Natural killer cell treated with Interleukin-12 subunit alpha and Interleukin-12 subunit beta and Interleukin-15 and Interleukin-18, amount 100 ng/mL, for 72 hours (primary cell): Measurements from ENCODE around the gene TMEM145. TPM values are rescaled to one million over a fixed set of nuclear protein-coding genes. Genes with fewer than 3 reads are reported as not detected.
A peak's percentile ranks its signal among the peaks of the same experiment; 100 is the strongest.

ENCODE experiments used
- ATAC-seq, 2 donors: fragments of 150-1000 bp; cut with Tn5 transposase in 1 of 2; sonication (Bioruptor Pico), chemical (Tn5 transposase) in 1 of 2; 2 replicates each; pipeline ENCODE4 v1.10.0; 2021
- DNase-seq: peaks from one replicate; pipeline ENCODE4 v3.0.0; 2022; ENCODE audit warnings: low spot score
- H3K27ac Mint-ChIP-seq, 2 donors: 1 replicate in 1 of 2; 2 replicates in 1 of 2; pipeline ENCODE4 v1.8.0; 2022; ENCODE audit warnings: mixed read lengths in 2 of 2, mild to moderate bottlenecking in 1 of 2, moderate library complexity in 1 of 2
- H3K27me3 Mint-ChIP-seq, 2 donors: 1 replicate in 1 of 2; 2 replicates in 1 of 2; pipeline ENCODE4 v1.8.0; 2022; ENCODE audit warnings: mixed read lengths in 2 of 2
- H3K36me3 Mint-ChIP-seq: one replicate; pipeline ENCODE4 v1.8.0; 2022; ENCODE audit warnings: mixed read lengths
- H3K4me1 Mint-ChIP-seq, 2 donors: 1 replicate in 1 of 2; 2 replicates in 1 of 2; pipeline ENCODE4 v1.8.0; 2022; ENCODE audit warnings: low read depth in 2 of 2, mixed read lengths in 2 of 2, mild to moderate bottlenecking in 1 of 2
- H3K4me3 Mint-ChIP-seq: one replicate; pipeline ENCODE4 v1.8.0; 2022; ENCODE audit warnings: mixed read lengths
- H3K9me3 Mint-ChIP-seq: 2 replicates; pipeline ENCODE4 v1.8.0; 2022; ENCODE audit warnings: mixed read lengths
- total RNA-seq, 2 donors: library from RNA; stranded (reverse); gene quantifications; one replicate each; pipeline ENCODE4 v1.2.3, GENCODE V29; 2022

Gene TMEM145
- total RNA-seq, 2 donors from 2014 or later = 1.4 to 1.6 TPM

DNA sequence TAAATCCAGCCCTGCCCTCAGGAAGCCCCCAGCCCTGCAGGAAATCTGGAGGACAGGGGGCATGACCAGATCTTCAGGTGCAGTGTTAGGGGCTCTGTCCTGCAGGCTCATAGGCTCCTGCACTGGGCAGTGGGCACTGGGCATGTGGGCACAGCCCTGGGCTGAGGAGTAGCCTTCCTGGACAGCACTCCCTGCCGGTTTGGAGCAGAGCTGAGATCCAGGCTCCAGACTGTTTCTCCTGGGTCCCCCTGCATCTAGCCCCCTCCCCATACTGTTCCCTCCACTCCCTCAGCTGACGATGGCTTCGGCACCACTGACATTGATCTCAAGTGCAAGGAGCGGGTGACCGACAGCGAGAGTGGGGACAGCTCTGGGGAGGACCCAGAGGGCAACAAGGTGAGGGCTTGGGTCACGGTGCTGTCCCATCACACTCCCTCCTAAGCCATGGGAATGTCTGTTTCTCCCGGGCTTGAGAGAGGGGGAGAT, 23.5 kb upstream of the TMEM145 start:
- H3K27ac Mint-ChIP-seq = no peak overlapping the region
- ATAC-seq (no peak), DNase-seq (no peak)
- H3K27me3 Mint-ChIP-seq = no peaks in the 10 kb centered on the region
- peaks cover 22 to 24% of the 10 kb centered on the region in 2 donors for H3K4me1 Mint-ChIP-seq
- no peaks in the 10 kb centered on the region for H3K9me3 Mint-ChIP-seq
- no peak overlapping the region for H3K4me3 Mint-ChIP-seq
- H3K36me3 Mint-ChIP-seq = peaks cover 7% of the 10 kb centered on the region

DNA sequence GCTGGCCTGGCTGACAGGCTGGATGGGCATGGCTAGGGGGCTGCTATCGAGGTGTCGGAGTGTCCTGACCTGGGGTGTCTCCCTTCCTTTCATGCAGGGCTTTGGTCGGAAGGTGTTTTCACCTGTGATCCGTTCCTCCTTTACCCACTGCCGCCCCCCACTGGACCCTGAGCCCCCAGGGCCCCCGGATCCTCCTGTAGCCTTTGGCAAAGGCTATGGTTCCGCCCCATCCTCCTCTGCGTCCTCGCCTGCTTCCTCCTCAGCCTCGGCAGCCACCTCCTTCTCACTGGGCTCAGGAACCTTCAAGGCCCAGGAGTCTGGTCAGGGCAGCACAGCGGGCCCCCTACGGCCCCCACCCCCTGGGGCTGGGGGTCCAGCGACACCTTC, 23.0 kb upstream of the TMEM145 start:
- Mint-ChIP-seq H3K9me3 (no peaks in the 10 kb centered on the region), H3K4me3 (no peak overlapping the region), H3K36me3 (peaks cover 7% of the 10 kb centered on the region), H3K27me3 (no peaks in the 10 kb centered on the region), H3K4me1 (peaks cover 17 to 19% of the 10 kb centered on the region in 2 donors), H3K27ac (no peak overlapping the region)
- no peak for ATAC-seq
- no peak for DNase-seq

DNA sequence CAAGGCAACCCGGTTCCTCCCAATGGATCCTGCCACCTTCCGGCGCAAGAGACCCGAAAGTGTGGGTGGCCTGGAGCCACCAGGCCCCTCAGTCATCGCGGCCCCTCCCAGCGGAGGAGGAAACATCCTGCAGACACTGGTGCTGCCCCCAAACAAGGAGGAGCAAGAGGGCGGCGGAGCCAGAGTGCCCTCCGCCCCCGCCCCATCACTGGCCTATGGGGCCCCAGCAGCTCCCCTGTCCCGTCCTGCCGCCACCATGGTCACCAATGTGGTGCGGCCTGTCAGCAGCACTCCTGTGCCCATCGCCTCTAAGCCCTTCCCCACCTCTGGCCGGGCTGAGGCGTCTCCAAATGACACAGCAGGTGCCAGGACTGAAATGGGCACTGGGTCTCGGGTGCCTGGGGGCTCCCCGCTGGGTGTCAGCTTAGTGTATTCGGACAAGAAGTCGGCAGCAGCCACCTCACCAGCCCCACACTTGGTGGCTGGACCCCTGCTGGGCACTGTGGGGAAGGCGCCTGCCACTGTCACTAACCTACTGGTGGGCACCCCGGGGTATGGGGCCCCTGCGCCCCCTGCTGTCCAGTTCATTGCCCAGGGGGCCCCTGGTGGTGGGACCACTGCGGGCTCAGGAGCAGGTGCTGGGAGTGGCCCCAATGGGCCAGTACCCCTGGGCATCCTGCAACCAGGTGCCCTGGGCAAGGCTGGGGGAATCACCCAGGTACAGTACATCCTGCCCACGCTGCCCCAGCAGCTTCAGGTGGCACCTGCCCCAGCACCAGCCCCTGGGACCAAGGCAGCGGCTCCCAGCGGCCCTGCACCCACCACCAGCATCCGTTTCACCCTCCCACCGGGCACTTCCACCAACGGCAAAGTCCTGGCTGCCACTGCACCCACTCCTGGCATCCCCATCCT, 22.3 kb upstream of the TMEM145 start:
- H3K36me3 Mint-ChIP-seq = peaks cover 7% of the 10 kb centered on the region

DNA sequence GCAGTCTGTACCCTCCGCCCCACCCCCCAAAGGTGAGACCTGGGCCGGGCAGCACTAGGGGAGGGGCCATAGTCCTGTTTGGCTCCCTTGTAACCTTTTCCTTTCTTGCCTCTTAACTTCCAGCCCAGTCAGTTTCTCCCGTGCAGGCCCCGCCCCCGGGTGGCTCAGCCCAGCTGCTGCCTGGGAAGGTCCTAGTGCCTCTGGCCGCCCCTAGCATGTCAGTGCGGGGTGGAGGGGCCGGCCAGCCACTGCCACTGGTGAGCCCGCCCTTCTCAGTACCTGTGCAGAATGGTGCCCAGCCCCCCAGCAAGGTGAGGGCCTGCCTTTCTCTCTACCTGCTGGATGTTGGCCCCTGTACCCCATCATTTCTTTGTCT, 21.7 kb upstream of the TMEM145 start:
- ATAC-seq = no peak
- H3K4me1 Mint-ChIP-seq = peaks cover 6 to 9% of the 10 kb centered on the region in 2 donors
- H3K9me3 Mint-ChIP-seq = no peaks in the 10 kb centered on the region
- peaks cover 7% of the 10 kb centered on the region for H3K36me3 Mint-ChIP-seq
- no peak overlapping the region for H3K4me3 Mint-ChIP-seq
- DNase-seq = no peak
- H3K27ac Mint-ChIP-seq = peak overlapping the region; percentile 12 to 40
- no peaks in the 10 kb centered on the region for H3K27me3 Mint-ChIP-seq

More for the DNA sequence above, 22.3 kb upstream of the TMEM145 start:
- Mint-ChIP-seq H3K9me3 (no peaks in the 10 kb centered on the region), H3K27me3 (no peaks in the 10 kb centered on the region), H3K27ac (no peak overlapping the region), H3K4me3 (no peak overlapping the region), H3K4me1 (peaks cover 12 to 14% of the 10 kb centered on the region in 2 donors)
- ATAC-seq (peak; percentile 60 to 62), DNase-seq (no peak)

DNA sequence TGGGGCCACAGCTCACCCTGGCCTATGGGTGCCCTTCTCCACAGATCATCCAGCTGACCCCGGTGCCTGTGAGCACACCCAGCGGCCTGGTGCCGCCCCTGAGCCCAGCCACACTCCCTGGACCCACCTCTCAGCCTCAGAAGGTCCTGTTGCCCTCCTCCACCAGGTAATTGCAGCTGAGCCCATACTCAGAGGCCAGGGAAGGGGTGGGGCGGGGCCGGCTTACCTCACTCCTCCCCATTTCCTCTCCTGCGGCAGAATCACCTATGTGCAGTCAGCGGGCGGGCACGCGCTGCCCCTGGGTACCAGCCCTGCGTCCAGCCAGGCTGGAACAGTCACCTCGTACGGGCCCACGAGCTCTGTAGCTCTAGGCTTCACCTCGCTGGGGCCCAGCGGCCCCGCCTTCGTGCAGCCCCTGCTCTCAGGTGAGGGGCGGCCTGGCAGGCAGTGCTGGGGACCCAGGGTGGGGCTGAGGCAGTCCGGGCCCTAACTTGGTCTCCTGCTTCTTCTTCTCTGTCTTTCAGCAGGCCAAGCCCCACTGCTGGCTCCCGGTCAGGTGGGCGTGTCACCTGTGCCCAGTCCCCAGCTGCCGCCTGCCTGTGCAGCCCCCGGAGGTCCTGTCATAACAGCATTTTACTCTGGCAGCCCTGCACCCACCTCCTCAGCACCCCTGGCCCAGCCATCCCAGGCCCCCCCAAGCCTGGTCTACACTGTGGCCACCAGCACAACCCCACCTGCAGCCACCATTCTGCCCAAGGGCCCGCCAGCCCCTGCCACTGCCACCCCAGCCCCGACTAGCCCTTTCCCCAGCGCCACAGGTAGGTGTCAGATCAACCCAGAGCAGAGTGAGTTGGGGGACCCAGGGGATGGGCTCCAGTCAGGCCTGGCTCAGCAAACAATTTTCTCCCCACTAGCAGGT, 20.8 kb upstream of the TMEM145 start:
- Mint-ChIP-seq H3K9me3 (no peaks in the 10 kb centered on the region), H3K36me3 (peaks cover 7% of the 10 kb centered on the region), H3K4me3 (no peak overlapping the region), H3K4me1 (peaks cover 6 to 13% of the 10 kb centered on the region in 2 donors), H3K27me3 (no peaks in the 10 kb centered on the region), H3K27ac (peak overlapping the region; percentile 12 to 40)
- ATAC-seq (no peak), DNase-seq (no peak)

DNA sequence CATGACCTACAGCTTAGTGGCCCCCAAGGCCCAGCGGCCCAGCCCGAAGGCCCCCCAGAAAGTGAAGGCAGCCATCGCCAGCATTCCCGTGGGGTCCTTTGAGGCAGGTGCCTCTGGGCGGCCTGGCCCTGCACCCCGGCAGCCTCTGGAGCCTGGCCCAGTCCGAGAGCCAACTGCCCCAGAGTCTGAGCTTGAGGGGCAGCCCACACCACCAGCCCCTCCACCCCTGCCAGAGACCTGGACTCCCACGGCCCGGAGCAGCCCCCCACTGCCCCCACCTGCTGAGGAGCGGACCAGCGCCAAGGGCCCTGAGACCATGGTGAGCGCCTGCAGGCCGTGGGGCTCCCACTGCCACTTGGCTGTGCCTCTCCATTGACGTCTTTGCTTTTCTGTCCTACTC, 20.1 kb upstream of the TMEM145 start:
- Mint-ChIP-seq H3K4me3 (no peak overlapping the region), H3K27ac (no peak overlapping the region), H3K9me3 (no peaks in the 10 kb centered on the region), H3K4me1 (peaks cover 6 to 13% of the 10 kb centered on the region in 2 donors), H3K36me3 (peaks cover 7% of the 10 kb centered on the region), H3K27me3 (no peaks in the 10 kb centered on the region)
- ATAC-seq (no peak), DNase-seq (no peak)

DNA sequence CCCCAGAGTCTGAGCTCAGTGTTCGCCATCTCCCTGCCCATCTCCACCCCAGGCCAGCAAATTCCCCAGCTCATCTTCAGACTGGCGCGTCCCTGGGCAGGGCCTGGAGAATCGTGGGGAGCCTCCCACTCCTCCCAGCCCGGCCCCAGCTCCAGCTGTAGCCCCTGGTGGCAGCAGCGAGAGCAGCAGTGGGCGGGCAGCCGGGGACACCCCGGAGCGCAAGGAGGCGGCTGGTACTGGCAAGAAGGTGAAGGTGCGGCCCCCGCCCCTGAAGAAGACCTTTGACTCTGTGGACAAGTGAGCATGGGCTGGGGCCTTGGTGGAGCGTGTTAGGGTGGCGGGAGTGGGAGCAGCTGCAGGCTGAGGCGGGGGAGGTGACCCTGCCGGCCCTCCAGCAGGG, 19.6 kb upstream of the TMEM145 start:
- Mint-ChIP-seq H3K36me3 (peaks cover 7% of the 10 kb centered on the region), H3K4me1 (peaks cover 6 to 13% of the 10 kb centered on the region in 2 donors), H3K27ac (no peak overlapping the region), H3K27me3 (no peaks in the 10 kb centered on the region), H3K9me3 (no peaks in the 10 kb centered on the region), H3K4me3 (no peak overlapping the region)
- DNase-seq (no peak), ATAC-seq (no peak)

DNA sequence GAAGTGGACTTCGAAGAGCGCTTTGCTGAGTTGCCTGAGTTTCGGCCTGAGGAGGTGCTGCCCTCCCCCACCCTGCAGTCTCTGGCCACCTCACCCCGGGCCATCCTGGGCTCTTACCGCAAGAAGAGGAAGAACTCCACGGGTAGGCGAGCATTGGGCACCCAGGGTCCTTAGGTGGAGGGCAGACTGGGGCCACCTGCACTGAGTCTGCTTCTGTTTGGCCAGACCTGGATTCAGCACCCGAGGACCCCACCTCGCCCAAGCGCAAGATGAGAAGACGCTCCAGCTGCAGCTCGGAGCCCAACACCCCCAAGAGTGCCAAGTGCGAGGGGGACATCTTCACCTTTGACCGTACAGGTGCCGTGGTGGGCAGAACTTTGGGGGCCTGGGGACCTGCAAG, 19.2 kb upstream of the TMEM145 start:
- no peaks in the 10 kb centered on the region for H3K9me3 Mint-ChIP-seq
- H3K4me1 Mint-ChIP-seq = peaks cover 6 to 13% of the 10 kb centered on the region in 2 donors
- DNase-seq (no peak), ATAC-seq (no peak)
- peaks cover 7% of the 10 kb centered on the region for H3K36me3 Mint-ChIP-seq
- H3K4me3 Mint-ChIP-seq = no peak overlapping the region
- H3K27me3 Mint-ChIP-seq = no peaks in the 10 kb centered on the region
- H3K27ac Mint-ChIP-seq = no peak overlapping the region

DNA sequence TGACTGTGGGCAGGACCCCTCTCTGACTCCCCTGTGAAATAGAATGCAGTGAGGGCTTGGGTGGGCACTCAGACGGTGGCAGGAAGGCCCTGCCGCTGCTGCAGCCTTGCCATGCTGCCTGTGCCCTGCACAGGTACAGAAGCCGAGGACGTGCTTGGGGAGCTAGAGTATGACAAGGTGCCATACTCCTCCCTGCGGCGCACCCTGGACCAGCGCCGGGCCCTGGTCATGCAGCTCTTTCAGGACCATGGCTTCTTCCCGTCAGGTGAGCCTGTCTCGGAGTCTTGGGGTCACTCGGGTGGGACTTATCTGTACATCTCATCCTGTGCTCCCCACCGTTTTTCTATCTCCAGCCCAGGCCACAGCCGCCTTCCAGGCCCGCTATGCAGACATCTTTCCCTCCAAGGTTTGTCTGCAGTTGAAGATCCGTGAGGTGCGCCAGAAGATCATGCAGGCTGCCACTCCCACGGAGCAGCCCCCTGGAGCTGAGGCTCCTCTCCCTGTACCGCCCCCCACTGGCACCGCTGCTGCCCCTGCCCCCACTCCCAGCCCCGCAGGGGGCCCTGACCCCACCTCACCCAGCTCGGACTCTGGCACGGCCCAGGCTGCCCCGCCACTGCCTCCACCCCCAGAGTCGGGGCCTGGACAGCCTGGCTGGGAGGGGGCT, 18.5 kb upstream of the TMEM145 start:
- Mint-ChIP-seq H3K4me3 (no peak overlapping the region), H3K36me3 (peaks cover 7% of the 10 kb centered on the region), H3K27me3 (no peaks in the 10 kb centered on the region), H3K27ac (no peak overlapping the region), H3K9me3 (no peaks in the 10 kb centered on the region), H3K4me1 (peaks cover 6 to 13% of the 10 kb centered on the region in 2 donors)
- DNase-seq (no peak), ATAC-seq (no peak)

DNA sequence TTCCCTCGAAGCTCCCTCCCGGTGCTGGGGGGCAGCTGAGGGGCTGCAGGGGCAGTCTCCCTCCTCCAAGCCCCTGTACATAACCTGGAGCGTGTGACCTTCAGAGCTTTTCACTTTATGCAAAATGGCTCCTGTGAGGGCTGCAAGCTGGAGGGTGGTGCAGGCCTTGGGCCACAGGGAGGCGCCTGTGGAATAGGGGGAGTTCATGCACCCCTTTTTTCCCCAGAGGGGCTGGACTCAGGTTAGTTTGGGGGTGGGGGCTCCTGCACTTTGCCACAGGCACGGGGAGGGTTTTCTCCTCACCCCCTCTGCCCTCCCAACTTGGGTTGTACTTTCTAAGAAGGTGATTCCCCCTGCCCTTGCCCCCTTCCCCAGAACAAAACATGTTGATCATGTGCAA, 17.8 kb upstream of the TMEM145 start:
- peaks cover 6 to 13% of the 10 kb centered on the region in 2 donors for H3K4me1 Mint-ChIP-seq
- H3K4me3 Mint-ChIP-seq = no peak overlapping the region
- ATAC-seq (no peak), DNase-seq (no peak)
- H3K27ac Mint-ChIP-seq = no peak overlapping the region
- H3K9me3 Mint-ChIP-seq = no peaks in the 10 kb centered on the region
- H3K36me3 Mint-ChIP-seq = peaks cover 7% of the 10 kb centered on the region
- no peaks in the 10 kb centered on the region for H3K27me3 Mint-ChIP-seq

DNA sequence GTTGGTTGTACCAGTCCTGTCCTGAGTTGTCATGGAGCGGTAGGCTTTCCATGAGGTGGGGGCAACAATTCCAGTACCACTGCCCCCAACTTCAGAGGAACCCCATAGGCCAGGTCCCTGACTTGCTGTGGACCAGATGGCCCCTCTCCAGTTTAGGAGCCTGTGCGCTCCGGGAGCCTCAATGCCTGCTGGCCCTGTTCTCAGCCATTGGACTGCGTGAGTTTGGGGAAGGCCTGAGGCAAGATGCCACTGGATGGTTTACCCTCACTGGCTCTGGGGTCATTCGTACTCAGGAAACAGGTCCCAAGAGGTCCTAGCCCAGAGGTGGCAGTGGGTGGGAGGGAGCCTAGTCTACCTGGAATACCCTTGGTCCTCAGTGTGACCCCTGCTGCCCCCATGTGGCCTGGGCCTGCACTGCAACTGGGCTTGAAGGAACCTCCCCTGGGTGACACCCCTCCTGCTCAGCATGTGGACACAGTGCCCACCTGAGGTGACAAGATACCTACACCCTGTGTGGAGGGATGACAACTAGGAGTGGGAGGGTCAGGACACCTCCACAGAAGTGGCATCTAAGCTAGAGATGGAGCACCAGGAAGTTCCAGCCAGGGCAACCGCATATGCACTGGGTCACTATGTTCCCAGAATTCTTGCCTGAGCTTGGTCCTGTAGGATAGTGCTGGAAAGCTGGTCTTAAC, 17.1 kb upstream of the TMEM145 start:
- H3K9me3 Mint-ChIP-seq = no peaks in the 10 kb centered on the region
- DNase-seq (peak; percentile 87), ATAC-seq (peak; percentile 73 to 83)
- H3K27ac Mint-ChIP-seq = no peak overlapping the region
- peaks cover 7% of the 10 kb centered on the region for H3K36me3 Mint-ChIP-seq
- no peak overlapping the region for H3K4me3 Mint-ChIP-seq
- H3K4me1 Mint-ChIP-seq = peaks cover 6 to 13% of the 10 kb centered on the region in 2 donors
- H3K27me3 Mint-ChIP-seq = no peaks in the 10 kb centered on the region

DNA sequence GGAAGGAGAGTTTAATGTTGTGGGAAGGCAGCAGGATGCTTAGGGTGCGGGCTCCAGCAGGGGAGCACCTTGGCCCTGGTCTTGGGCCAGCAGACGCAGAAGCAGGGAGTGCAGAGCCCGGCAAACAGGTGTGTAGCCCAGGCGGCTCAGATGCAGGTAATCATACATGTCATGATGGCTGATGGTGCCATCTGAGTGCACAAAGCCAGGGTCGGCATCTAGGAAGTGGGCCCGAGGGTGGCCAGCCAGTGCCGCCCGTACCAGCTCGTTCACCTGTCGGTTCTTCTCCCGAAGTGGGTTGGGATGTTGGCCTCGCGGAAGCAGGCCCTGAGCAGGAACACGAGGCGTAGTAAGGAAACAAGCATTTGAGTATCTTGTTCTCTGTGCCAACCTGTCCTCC, 16.1 kb upstream of the TMEM145 start:
- no peak for DNase-seq
- H3K4me3 Mint-ChIP-seq = no peak overlapping the region
- H3K4me1 Mint-ChIP-seq = peaks cover 7 to 9% of the 10 kb centered on the region in 2 donors
- H3K27ac Mint-ChIP-seq = no peak overlapping the region
- no peaks in the 10 kb centered on the region for H3K9me3 Mint-ChIP-seq
- ATAC-seq = no peak
- no peaks in the 10 kb centered on the region for H3K36me3 Mint-ChIP-seq
- no peaks in the 10 kb centered on the region for H3K27me3 Mint-ChIP-seq

DNA sequence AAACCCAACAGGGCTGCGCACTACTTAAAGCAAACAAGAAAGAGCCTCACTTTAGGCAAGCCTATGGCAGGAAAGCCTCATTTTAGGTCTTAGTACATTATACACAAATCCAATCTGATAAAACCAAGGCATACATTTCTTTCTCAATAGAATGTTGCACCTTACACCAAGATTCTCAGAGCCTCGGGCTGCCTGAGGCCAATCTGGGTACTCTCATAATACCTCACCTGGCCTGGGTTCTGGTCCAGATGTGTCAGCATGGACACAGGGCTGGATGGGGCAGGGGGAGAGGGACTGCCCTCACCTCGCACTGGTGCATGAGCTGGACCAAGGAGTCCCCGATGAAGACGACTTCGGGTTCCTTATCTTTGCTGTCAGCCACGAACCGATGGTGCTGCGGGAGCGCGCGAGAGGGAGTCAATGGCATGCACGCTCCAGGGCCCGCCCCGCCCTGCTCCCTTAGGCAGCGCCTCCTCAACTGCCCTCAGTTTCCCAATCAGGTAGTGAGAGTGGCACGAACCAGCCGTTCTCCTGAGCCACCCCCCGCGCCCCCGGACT, 11.4 kb upstream of the TMEM145 start, which contains the start of gene PRR19:
TSS of gene PRR19 (plus strand) at position 487 of the 558 bp plus-strand sequence. CDS start 7,453 bp downstream, outside the sequence.
- DNase-seq = peak; percentile 57
- ATAC-seq = peak; percentile 16 to 22
- Mint-ChIP-seq H3K27me3 (peaks cover 0 to 2% of the 10 kb centered on the region in 2 donors), H3K36me3 (no peaks in the 10 kb centered on the region), H3K4me1 (peaks cover 19 to 22% of the 10 kb centered on the region in 2 donors), H3K4me3 (peak within 1 kb of the TSS; percentile 86), H3K27ac (peak within 1 kb of the TSS; percentile 39 to 54), H3K9me3 (no peaks in the 10 kb centered on the region)
